Fibroblast of lung (primary cell): ENCODE results near the gene HS6ST2. TPM values are rescaled to one million over a fixed set of nuclear protein-coding genes. Genes with fewer than 3 reads are reported as not detected.

Experiments used
- DNase-seq, 2 donors: peaks; one replicate each; pipeline versions ENCODE4 v3.0.0 to v3.0.0-alpha.2; 2010; ENCODE audit warnings: low read depth in 2 of 2
- H2AFZ ChIP-seq: 2 replicates; pipeline ENCODE4 v1.5.1; 2012; ENCODE audit warnings: low read length, control low read depth, inconsistent platforms
- H3K27ac ChIP-seq: 2 replicates; pipeline ENCODE4 v1.5.1; 2011; ENCODE audit warnings: low read length, control low read depth; ENCODE audit not compliant: insufficient read depth
- H3K27me3 ChIP-seq: 2 replicates; pipeline ENCODE4 v1.5.1; 2011; ENCODE audit warnings: mild to moderate bottlenecking, low read length; ENCODE audit not compliant: control insufficient read depth, insufficient read depth
- H3K36me3 ChIP-seq: 2 replicates; pipeline ENCODE4 v1.5.1; 2011; ENCODE audit warnings: low read length; ENCODE audit not compliant: control insufficient read depth, insufficient read depth
- H3K4me1 ChIP-seq: 2 replicates; pipeline ENCODE4 v1.5.1; 2011; ENCODE audit warnings: low read length; ENCODE audit not compliant: control insufficient read depth, insufficient read depth; ENCODE audit errors: extremely low read depth
- H3K4me2 ChIP-seq: 2 replicates; pipeline ENCODE4 v1.5.1; 2011; ENCODE audit warnings: low read length, control low read depth; ENCODE audit not compliant: insufficient read depth; ENCODE audit errors: extremely low read depth
- H3K4me3 ChIP-seq, 4 experiments: fragments of 200-600 bp in 1 of 4; sonication (generic) in 1 of 4; replicated peaks in 1 of 4; 2 replicates each; pipeline ENCODE4 v1.5.1; 2011 to 2016; ENCODE audit warnings: low read length in 4 of 4, low read depth in 3 of 4, mild to moderate bottlenecking in 3 of 4, control low read depth in 2 of 4, inconsistent platforms in 1 of 4, mixed read lengths in 1 of 4; ENCODE audit not compliant: insufficient read depth in 1 of 4; ENCODE audit errors: control extremely low read depth in 1 of 4
- H3K79me2 ChIP-seq: 2 replicates; pipeline ENCODE4 v1.5.1; 2012; ENCODE audit warnings: mild to moderate bottlenecking, low read length, inconsistent platforms; ENCODE audit not compliant: control insufficient read depth, insufficient read depth
- H3K9ac ChIP-seq: 2 replicates; pipeline ENCODE4 v1.5.1; 2011; ENCODE audit warnings: mild to moderate bottlenecking, low read length, control low read depth; ENCODE audit not compliant: insufficient read depth
- H3K9me3 ChIP-seq: 2 replicates; pipeline ENCODE4 v1.5.1; 2012; ENCODE audit warnings: low read depth, low read length; ENCODE audit not compliant: control insufficient read depth, insufficient read depth
- H4K20me1 ChIP-seq: 2 replicates; pipeline ENCODE4 v1.5.1; 2011; ENCODE audit warnings: low read length; ENCODE audit not compliant: control insufficient read depth, insufficient read depth; ENCODE audit errors: extremely low read depth
- CTCF ChIP-seq, 2 donors: IDR thresholded peaks in 1 of 2; conservative IDR thresholded peaks in 1 of 2; 1 replicate in 1 of 2; 2 replicates in 1 of 2; pipeline ENCODE4 v1.5.1; 2011 to 2012; ENCODE audit warnings: low read length in 2 of 2, control low read depth in 1 of 2, inconsistent platforms in 1 of 2, low read depth in 1 of 2, mild to moderate bottlenecking in 1 of 2
- EZH2 ChIP-seq: IDR thresholded peaks from 2 replicates; pipeline ENCODE4 v1.5.1; 2012; ENCODE audit warnings: low read length, control low read depth, mild to moderate bottlenecking; ENCODE audit errors: missing control alignments
- polyA plus RNA-seq, 2 donors: library from polyadenylated mRNA; depleted of rRNA in 1 of 2; stranded (reverse) in 1 of 2; unstranded in 1 of 2; fragments of >200 nt; gene quantifications; 2 replicates each; pipeline ENCODE4 v1.2.1, GENCODE V29; 2011 to 2012; ENCODE audit warnings: missing spikeins in 1 of 2
- total RNA-seq: library from RNA; depleted of rRNA; stranded (reverse); fragments of >200 nt; gene quantifications from 2 replicates; pipeline ENCODE4 v1.2.1, GENCODE V29; 2014

Gene HS6ST2
- total and polyA plus RNA-seq, 2 donors (not counting 1 experiment from before 2014, with no cell fraction given) = 0.01 to 0.17 TPM

GRCh38 chrX:132708529-132708928 is 249.9 kb downstream of the HS6ST2 start:
- Histone ChIP-seq H3K36me3 (no peaks in the 10 kb centered on the region), H3K4me2 (no peak overlapping the region), H3K79me2 (no peaks in the 10 kb centered on the region), H3K4me3 (no peak overlapping the region), H3K27ac (no peak overlapping the region), H2AFZ (no peak overlapping the region), H3K27me3 (no peaks in the 10 kb centered on the region), H3K9me3 (no peaks in the 10 kb centered on the region), H3K4me1 (no peaks in the 10 kb centered on the region), H3K9ac (no peak overlapping the region), H4K20me1 (no peaks in the 10 kb centered on the region)
- TF ChIP-seq EZH2 (no peak), CTCF (conservative IDR thresholded peaks at IDR 0.05 in 1 of 2, IDR thresholded peaks at IDR 0.05 in 1 of 2; ENCODE audit: low read depth in 1 of 2, low read length in 2 of 2) (no peak)
- DNase-seq = no peak

- Histone ChIP-seq H3K79me2 (no peaks in the 10 kb centered on the region), H4K20me1 (no peaks in the 10 kb centered on the region), H3K4me2 (no peak overlapping the region), H3K4me3 (no peak overlapping the region), H3K9me3 (no peaks in the 10 kb centered on the region), H3K27ac (no peak overlapping the region), H3K4me1 (no peaks in the 10 kb centered on the region), H3K9ac (no peak overlapping the region), H3K27me3 (no peaks in the 10 kb centered on the region), H2AFZ (no peak overlapping the region), H3K36me3 (no peaks in the 10 kb centered on the region)
- no peak for TF ChIP-seq CTCF (conservative IDR thresholded peaks at IDR 0.05 in 1 of 2, IDR thresholded peaks at IDR 0.05 in 1 of 2; ENCODE audit: low read depth in 1 of 2, low read length in 2 of 2)
- TF ChIP-seq EZH2 = no peak
- DNase-seq = no peak
Observed at GRCh38 chrX:132704769-132705168, 253.7 kb downstream of the HS6ST2 start.

GRCh38 chrX:132694382-132694781 is 264.0 kb downstream of the HS6ST2 start:
- Histone ChIP-seq H3K4me1 (no peaks in the 10 kb centered on the region), H3K36me3 (no peaks in the 10 kb centered on the region), H2AFZ (no peak overlapping the region), H3K9me3 (no peaks in the 10 kb centered on the region), H3K4me3 (no peak overlapping the region), H3K4me2 (no peak overlapping the region), H3K9ac (no peak overlapping the region), H3K27ac (no peak overlapping the region), H4K20me1 (no peaks in the 10 kb centered on the region), H3K79me2 (no peaks in the 10 kb centered on the region), H3K27me3 (no peaks in the 10 kb centered on the region)
- no peak for DNase-seq
- TF ChIP-seq CTCF (conservative IDR thresholded peaks at IDR 0.05 in 1 of 2, IDR thresholded peaks at IDR 0.05 in 1 of 2; ENCODE audit: low read depth in 1 of 2, low read length in 2 of 2) = no peak
- TF ChIP-seq EZH2 = no peak
